AG04450 (cell line): ENCODE results near the gene CGB8. TPM values are rescaled to one million over a fixed set of nuclear protein-coding genes. Genes with fewer than 3 reads are reported as not detected.
A peak's percentile ranks its signal among the peaks of the same experiment; 100 is the strongest.
"Not testable (repeated sequence)": the region's sequence is repeated elsewhere in the genome, so short reads cannot be mapped to it uniquely, and the experiment has no call there.

ENCODE experiments used
- CTCF ChIA-PET: fragments of 300-600, 350-600 bp; formaldehyde crosslinking; extraction: SDS; loops from one replicate; lab custom pipeline; 2022; ENCODE audit warnings: antibody characterized with exemption, inconsistent platforms; lab: Charles Lee
- POLR2A ChIA-PET: fragments of 350-600 bp; formaldehyde crosslinking; extraction: SDS; loops from one replicate; lab custom pipeline; 2021; ENCODE audit warnings: antibody characterized with exemption, inconsistent platforms; lab: Yijun Ruan, JAX
- DNase-seq: peaks from one replicate; pipeline ENCODE4 v3.0.0-alpha.2; 2011; ENCODE audit warnings: low read depth, low spot score
- H3K27ac ChIP-seq: one replicate; pipeline ENCODE4 v1.5.1; 2012; ENCODE audit warnings: low read depth, low read length, control low read depth
- H3K27me3 ChIP-seq: one replicate; pipeline ENCODE4 v1.6.0; 2012; ENCODE audit warnings: low read length; ENCODE audit not compliant: control insufficient read depth, insufficient read depth
- H3K4me3 ChIP-seq: 2 replicates; pipeline ENCODE4 v1.5.1; 2011; ENCODE audit warnings: mild to moderate bottlenecking, low read depth, low read length, control low read depth
- H3K9me3 ChIP-seq: 2 replicates; pipeline ENCODE4 v1.5.1; 2012; ENCODE audit warnings: low read length; ENCODE audit not compliant: control insufficient read depth, insufficient read depth
- polyA plus RNA-seq: library from polyadenylated mRNA; depleted of rRNA; stranded (reverse); fragments of >200 nt; gene quantifications from 2 replicates; pipeline ENCODE4 v1.2.3, GENCODE V29; 2011
- TF ChIP-seq, protein P1 (sequence below): IDR thresholded peaks from 2 replicates; pipeline ENCODE4 v1.5.1; 2011; ENCODE audit warnings: low read depth, low read length, control low read depth, inconsistent platforms

The CGB8 gene
- polyA plus RNA-seq, 1 experiment, result not detected

DNA sequence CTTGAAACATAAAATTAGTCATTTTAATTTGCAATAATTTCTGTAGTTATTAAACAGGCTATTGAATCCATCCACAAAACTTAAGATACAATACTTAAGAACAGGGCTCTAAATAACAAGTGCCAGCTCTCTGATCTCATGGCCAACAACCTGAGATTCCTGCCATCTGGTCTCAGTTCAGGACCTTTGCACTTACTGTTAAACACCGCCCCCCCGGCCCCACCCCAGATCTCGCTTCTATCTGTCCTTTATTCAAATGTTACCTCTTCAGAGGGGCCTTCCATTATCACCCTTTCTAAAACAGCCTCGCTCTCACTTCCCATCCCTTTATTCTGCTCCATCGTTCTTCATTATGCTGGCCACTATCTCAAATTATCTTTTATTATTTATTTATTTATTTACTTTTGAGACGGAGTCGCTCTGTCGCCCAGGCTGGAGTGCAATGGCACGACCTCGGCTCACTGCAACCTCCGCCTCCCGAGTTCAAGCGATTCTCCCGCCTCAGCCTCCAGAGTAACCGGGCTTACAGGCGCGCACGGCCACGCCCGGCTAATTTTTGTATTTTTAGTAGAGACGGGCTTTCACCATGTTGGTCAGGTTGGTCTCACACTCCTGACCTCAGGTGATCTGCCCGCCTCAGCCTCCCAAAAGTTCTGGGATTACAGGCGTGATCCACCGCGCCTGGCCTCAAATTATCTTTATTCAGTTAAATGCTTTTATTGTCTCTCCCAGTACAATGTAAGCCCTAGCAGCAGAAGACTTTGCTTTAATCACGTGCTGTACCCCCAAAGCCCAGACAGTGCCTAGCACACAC is 35.5 kb upstream of the CGB8 start:
- ChIA-PET CTCF (interaction anchor here (0.7 to 1.2 kb wide), 2 partner anchors 30 to 283 kb away, joined by 5 to 6 read pairs; partner anchors contain the start of gene LIN7B), POLR2A (no interaction called here)
- Histone ChIP-seq H3K27me3 (no peaks in the 10 kb centered on the region), H3K9me3 (peaks cover 3% of the 10 kb centered on the region; the same call in 1 of the 2 replicates), H3K4me3 (peak overlapping the region; percentile 53), H3K27ac (peak overlapping the region; percentile 52)
- TF ChIP-seq, protein P1, sequence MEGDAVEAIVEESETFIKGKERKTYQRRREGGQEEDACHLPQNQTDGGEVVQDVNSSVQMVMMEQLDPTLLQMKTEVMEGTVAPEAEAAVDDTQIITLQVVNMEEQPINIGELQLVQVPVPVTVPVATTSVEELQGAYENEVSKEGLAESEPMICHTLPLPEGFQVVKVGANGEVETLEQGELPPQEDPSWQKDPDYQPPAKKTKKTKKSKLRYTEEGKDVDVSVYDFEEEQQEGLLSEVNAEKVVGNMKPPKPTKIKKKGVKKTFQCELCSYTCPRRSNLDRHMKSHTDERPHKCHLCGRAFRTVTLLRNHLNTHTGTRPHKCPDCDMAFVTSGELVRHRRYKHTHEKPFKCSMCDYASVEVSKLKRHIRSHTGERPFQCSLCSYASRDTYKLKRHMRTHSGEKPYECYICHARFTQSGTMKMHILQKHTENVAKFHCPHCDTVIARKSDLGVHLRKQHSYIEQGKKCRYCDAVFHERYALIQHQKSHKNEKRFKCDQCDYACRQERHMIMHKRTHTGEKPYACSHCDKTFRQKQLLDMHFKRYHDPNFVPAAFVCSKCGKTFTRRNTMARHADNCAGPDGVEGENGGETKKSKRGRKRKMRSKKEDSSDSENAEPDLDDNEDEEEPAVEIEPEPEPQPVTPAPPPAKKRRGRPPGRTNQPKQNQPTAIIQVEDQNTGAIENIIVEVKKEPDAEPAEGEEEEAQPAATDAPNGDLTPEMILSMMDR, result no peak
- DNase-seq, result no peak

DNA sequence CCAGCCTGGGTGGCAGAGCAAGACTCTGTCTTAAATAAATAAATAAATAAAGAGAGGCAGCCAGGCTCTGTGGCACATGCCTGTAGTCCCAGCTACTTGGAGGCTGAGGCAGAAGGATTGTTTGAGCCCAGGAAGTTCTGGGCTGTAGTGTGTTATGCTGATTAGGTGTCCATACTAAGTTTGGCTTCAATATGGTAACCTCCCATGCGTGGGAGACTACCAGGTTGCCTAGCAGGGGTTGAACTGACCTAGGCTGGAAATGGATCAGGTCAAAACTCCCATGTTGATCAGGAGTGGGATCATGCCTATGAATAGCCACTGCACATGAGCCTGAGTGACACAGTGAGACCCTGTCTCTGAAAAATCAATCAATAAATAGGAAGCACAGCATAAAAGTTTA is 32.4 kb upstream of the CGB8 start:
- H3K9me3 ChIP-seq, result peaks cover 3% of the 10 kb centered on the region; the same call in 1 of the 2 replicates
- no peak overlapping the region for H3K27ac ChIP-seq
- TF ChIP-seq, protein P1, result no peak
- no peak for DNase-seq
- POLR2A ChIA-PET, result interaction anchor here (1.0 kb wide), 1 partner anchor 83 kb away, joined by 4 read pairs; no protein-coding TSS in a partner anchor
- H3K4me3 ChIP-seq, result no peak overlapping the region
- CTCF ChIA-PET, result interaction anchor here (1.9 kb wide), 1 partner anchor 16 kb away, joined by 10 read pairs; no protein-coding TSS in a partner anchor
- no peaks in the 10 kb centered on the region for H3K27me3 ChIP-seq

DNA sequence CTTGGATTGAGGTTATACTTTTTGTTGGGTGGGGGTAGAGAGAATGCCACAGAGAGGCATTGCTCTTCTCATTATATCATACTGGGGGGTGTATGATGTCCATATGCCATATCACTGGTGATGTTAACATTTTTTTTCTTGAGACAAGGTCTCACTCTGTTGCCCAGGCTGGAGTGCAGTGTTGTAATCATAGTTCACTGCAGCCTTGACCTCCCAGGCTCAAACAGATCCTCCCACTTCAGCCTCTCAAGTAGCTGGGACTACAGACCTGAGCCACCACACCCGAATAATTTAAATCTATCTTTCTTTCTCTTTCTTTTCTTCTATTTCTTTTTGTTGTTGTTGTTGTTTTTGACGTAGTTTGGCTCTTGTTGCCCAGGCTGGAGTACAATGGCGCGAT is 31.5 kb upstream of the CGB8 start:
- Histone ChIP-seq H3K4me3 (no peak overlapping the region), H3K27me3 (no peaks in the 10 kb centered on the region), H3K9me3 (no peaks in the 10 kb centered on the region; the same call in 1 of the 2 replicates), H3K27ac (no peak overlapping the region)
- no peak for DNase-seq
- ChIA-PET POLR2A (no interaction called here), CTCF (no interaction called here)
- TF ChIP-seq, protein P1, result no peak

DNA sequence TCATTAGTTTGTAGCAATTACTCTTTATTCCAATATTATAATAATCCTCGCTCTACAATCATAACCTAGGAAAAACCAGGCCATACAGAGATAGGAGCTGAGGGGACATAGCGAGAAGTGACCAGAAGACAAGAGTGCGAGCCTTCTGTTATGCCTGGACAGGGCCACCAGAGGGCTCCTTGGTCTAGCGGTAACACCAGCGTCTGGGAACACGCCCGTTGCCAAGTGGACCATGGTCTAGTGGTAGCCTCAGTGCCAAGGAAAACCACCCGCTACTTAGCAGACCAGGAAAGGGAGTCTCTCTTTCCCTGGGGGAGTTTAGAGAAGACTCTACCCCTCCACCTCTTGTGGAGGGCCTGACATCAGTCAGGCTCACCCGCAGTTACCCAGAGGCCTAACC is 26.0 kb upstream of the CGB8 start:
- TF ChIP-seq, protein P1, result peak; percentile 64
- DNase-seq, POLR2A ChIA-PET: not testable (repeated sequence)

More for the DNA sequence above, 26.0 kb upstream of the CGB8 start:
- H3K27ac ChIP-seq, H3K4me3 ChIP-seq: not testable (repeated sequence)
- H3K27me3 ChIP-seq, result peaks cover 19% of the 10 kb centered on the region
- H3K9me3 ChIP-seq, result peaks cover 20% of the 10 kb centered on the region
- CTCF ChIA-PET, result interaction anchor here (0.7 to 2.1 kb wide), 3 partner anchors 8 to 151 kb away, joined by 3 to 27 read pairs (median 9); no protein-coding TSS in a partner anchor
